Tibial nerve (tissue), 4 donors: ENCODE results near the gene IL17A. TPM values are rescaled to one million over a fixed set of nuclear protein-coding genes. Genes with fewer than 3 reads are reported as not detected.

ENCODE experiments used
- DNase-seq, 2 donors: peaks; one replicate each; pipeline ENCODE4 v3.0.0-alpha.2; 2019; ENCODE audit warnings: low spot score in 2 of 2
- H3K27ac ChIP-seq, 4 donors: fragments of 200-600 bp; sonication (generic) in 3 of 4; one replicate each; pipeline ENCODE4 v1.5.1; 2017 to 2019; ENCODE audit warnings: mild to moderate bottlenecking in 1 of 4
- H3K27me3 ChIP-seq, 2 donors: fragments of 200-600 bp; sonication (generic) in 1 of 2; one replicate each; pipeline versions ENCODE4 v1.5.1 to v1.6.0; 2017 to 2019
- H3K36me3 ChIP-seq, 3 donors: fragments of 200-600 bp; sonication (generic); one replicate each; pipeline ENCODE4 v1.5.1; 2018 to 2019
- H3K4me1 ChIP-seq, 4 donors: fragments of 200-600 bp; sonication (generic) in 3 of 4; one replicate each; pipeline ENCODE4 v1.5.1; 2017 to 2019
- H3K4me3 ChIP-seq, 4 donors: fragments of 200-600 bp; sonication (generic) in 3 of 4; one replicate each; pipeline ENCODE4 v1.5.1; 2017 to 2019; ENCODE audit warnings: mild to moderate bottlenecking in 1 of 4, moderate library complexity in 1 of 4
- H3K9me3 ChIP-seq, 4 donors: fragments of 200-600 bp; sonication (generic) in 3 of 4; one replicate each; pipeline ENCODE4 v1.5.1; 2017 to 2019
- EP300 ChIP-seq, 2 donors: sonication (generic); formaldehyde crosslinking; IDR thresholded peaks; one replicate each; pipeline ENCODE4 v1.6.1; 2017; ENCODE audit warnings: antibody characterized with exemption in 2 of 2, mild to moderate bottlenecking in 1 of 2
- POLR2A ChIP-seq, 2 donors: fragments of 450-650 bp; IDR thresholded peaks; one replicate each; pipeline ENCODE4 v1.6.1; 2017; ENCODE audit warnings: antibody characterized with exemption in 2 of 2, mild to moderate bottlenecking in 2 of 2, moderate library complexity in 2 of 2
- WGBS, 2 donors: methylation state at CpG; one replicate each; pipeline ENCODE4 v1.1.5; 2018; 5-methylcytosine and 5-hydroxymethylcytosine counted together
- total RNA-seq, 4 donors: library from RNA; depleted of rRNA; stranded (reverse); fragments of >200 nt; gene quantifications; one replicate each; pipeline ENCODE4 v1.1.0, GENCODE V29; 2016
- TF ChIP-seq, protein P1 (sequence below), 5 experiments: fragments of 200-600 bp in 3 of 5; fragments of 450-650 bp in 2 of 5; sonication (generic) in 3 of 5; IDR thresholded peaks; one replicate each; pipeline ENCODE4 v1.5.1; 2016 to 2019; ENCODE audit warnings: antibody characterized with exemption in 5 of 5, mild to moderate bottlenecking in 3 of 5, moderate library complexity in 2 of 5

Gene IL17A
- total RNA-seq, 4 donors from 2014 or later = not detected

GRCh38 chr6:52143551-52143950 lies 42.6 kb upstream of the IL17A start:
- no peaks in the 10 kb centered on the region for H3K36me3 ChIP-seq
- H3K9me3 ChIP-seq = no peaks in the 10 kb centered on the region
- peaks cover 0 to 8% (median 0%) of the 10 kb centered on the region in 4 donors for H3K4me1 ChIP-seq
- H3K27ac ChIP-seq = no peak overlapping the region
- no peak overlapping the region for H3K4me3 ChIP-seq
- 83 to 89% methylated on average over 4 of the region's 4 CpGs for WGBS, 2 donors
- DNase-seq = no peak
- TF ChIP-seq, protein P1, sequence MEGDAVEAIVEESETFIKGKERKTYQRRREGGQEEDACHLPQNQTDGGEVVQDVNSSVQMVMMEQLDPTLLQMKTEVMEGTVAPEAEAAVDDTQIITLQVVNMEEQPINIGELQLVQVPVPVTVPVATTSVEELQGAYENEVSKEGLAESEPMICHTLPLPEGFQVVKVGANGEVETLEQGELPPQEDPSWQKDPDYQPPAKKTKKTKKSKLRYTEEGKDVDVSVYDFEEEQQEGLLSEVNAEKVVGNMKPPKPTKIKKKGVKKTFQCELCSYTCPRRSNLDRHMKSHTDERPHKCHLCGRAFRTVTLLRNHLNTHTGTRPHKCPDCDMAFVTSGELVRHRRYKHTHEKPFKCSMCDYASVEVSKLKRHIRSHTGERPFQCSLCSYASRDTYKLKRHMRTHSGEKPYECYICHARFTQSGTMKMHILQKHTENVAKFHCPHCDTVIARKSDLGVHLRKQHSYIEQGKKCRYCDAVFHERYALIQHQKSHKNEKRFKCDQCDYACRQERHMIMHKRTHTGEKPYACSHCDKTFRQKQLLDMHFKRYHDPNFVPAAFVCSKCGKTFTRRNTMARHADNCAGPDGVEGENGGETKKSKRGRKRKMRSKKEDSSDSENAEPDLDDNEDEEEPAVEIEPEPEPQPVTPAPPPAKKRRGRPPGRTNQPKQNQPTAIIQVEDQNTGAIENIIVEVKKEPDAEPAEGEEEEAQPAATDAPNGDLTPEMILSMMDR (IDR thresholded peaks at IDR 0.05) = no peak
- TF ChIP-seq POLR2A (IDR thresholded peaks at IDR 0.05) (no peak), EP300 (IDR thresholded peaks at IDR 0.05) (no peak)
- H3K27me3 ChIP-seq = no peaks in the 10 kb centered on the region

- no peak for DNase-seq
- H3K27me3 ChIP-seq = no peaks in the 10 kb centered on the region
- TF ChIP-seq POLR2A (IDR thresholded peaks at IDR 0.05) = no peak
- no peak for TF ChIP-seq EP300 (IDR thresholded peaks at IDR 0.05)
- TF ChIP-seq, protein P1 (IDR thresholded peaks at IDR 0.05) = no peak
- no peak overlapping the region for H3K4me3 ChIP-seq
- H3K27ac ChIP-seq = no peak overlapping the region
- no peaks in the 10 kb centered on the region for H3K36me3 ChIP-seq
- peaks cover 0 to 8% (median 0%) of the 10 kb centered on the region in 4 donors for H3K4me1 ChIP-seq
- no peaks in the 10 kb centered on the region for H3K9me3 ChIP-seq
- WGBS, 2 donors = 86% methylated on average over 14 of the region's 14 CpGs
Observed at GRCh38 chr6:52144196-52145076, 41.7 kb upstream of the IL17A start.

GRCh38 chr6:52146851-52147445 lies 39.2 kb upstream of the IL17A start:
- 86 to 88% methylated on average over 3 of the region's 3 CpGs for WGBS, 2 donors
- DNase-seq = no peak

GRCh38 chr6:52149076-52149475 lies 37.1 kb upstream of the IL17A start:
- Histone ChIP-seq H3K4me3 (no peak overlapping the region), H3K27ac (no peak overlapping the region), H3K4me1 (no peaks in the 10 kb centered on the region), H3K36me3 (no peaks in the 10 kb centered on the region), H3K9me3 (no peaks in the 10 kb centered on the region), H3K27me3 (no peaks in the 10 kb centered on the region)
- DNase-seq = no peak
- TF ChIP-seq, protein P1 (IDR thresholded peaks at IDR 0.05) = no peak
- TF ChIP-seq POLR2A (IDR thresholded peaks at IDR 0.05) (no peak), EP300 (IDR thresholded peaks at IDR 0.05) (no peak)

More at GRCh38 chr6:52146851-52147445, 39.2 kb upstream of the IL17A start:
- H3K36me3 ChIP-seq = no peaks in the 10 kb centered on the region
- no peak overlapping the region for H3K4me3 ChIP-seq
- H3K27me3 ChIP-seq = no peaks in the 10 kb centered on the region
- H3K9me3 ChIP-seq = no peaks in the 10 kb centered on the region
- TF ChIP-seq, protein P1 (IDR thresholded peaks at IDR 0.05) = no peak
- TF ChIP-seq POLR2A (IDR thresholded peaks at IDR 0.05) (no peak), EP300 (IDR thresholded peaks at IDR 0.05) (no peak)
- no peaks in the 10 kb centered on the region for H3K4me1 ChIP-seq
- no peak overlapping the region for H3K27ac ChIP-seq

DNA sequence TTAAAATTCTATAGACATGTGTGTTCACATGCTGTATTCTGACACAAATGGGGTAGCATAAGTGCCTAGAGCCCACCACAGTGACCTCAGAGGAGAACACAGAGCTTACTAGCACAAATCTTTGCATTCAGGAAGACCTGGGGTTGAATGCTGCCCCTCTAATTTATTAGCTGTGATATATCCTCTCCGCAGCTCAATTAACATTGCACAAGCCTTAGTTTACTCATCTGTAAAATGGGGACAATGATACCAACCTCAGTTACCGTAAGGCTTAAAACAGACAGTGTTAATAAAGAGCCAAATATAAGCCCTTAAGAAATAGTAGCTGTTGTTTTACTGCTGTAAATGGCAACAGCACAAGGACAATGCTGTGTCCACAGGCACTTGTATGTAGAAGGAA lies 36.2 kb upstream of the IL17A start:
- no peak overlapping the region for H3K4me3 ChIP-seq
- H3K36me3 ChIP-seq = no peaks in the 10 kb centered on the region
- H3K27ac ChIP-seq = no peak overlapping the region
- DNase-seq = no peak
- no peaks in the 10 kb centered on the region for H3K27me3 ChIP-seq
- H3K4me1 ChIP-seq = peaks cover 0 to 7% (median 0%) of the 10 kb centered on the region in 4 donors
- no peaks in the 10 kb centered on the region for H3K9me3 ChIP-seq
- TF ChIP-seq, protein P1 (IDR thresholded peaks at IDR 0.05) = no peak
- TF ChIP-seq EP300 (IDR thresholded peaks at IDR 0.05) (no peak), POLR2A (IDR thresholded peaks at IDR 0.05) (no peak)
- 91 to 93% methylated on average over 2 of the region's 2 CpGs for WGBS, 2 donors
